ENCODE data around the gene RFLNA. TPM values are rescaled to one million over a fixed set of nuclear protein-coding genes. Genes with fewer than 3 reads are reported as not detected.

The RFLNA gene
- polyA plus RNA-seq, 1 donor from 2014 or later: 9.6 TPM

DNA sequence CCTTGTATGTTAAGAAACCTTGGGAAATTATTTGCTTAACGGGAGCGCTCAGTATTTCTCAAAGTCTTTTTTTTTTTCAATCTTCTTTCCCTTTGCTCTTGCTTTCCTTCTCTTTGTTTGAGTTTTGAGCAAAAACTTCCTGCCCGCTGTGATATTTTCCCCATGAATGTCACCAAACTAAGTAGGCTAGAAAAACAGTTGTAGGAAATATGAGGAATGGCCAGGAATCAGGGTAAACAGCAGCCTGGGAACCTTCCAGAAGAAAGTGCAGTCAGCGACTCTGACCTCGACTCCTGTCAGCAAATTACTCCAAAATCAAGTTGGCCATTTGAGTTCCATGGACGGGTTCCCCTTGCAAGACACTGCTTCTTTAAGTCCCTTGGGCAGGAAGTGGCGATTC lies 11.6 kb upstream of the RFLNA start:
- no peak overlapping the region for H2AFZ ChIP-seq (ENCODE audit: low read depth, low read length)
- H3K27ac ChIP-seq (ENCODE audit: low read length): no peak overlapping the region
- H4K20me1 ChIP-seq (ENCODE audit: insufficient read depth): no peaks in the 10 kb centered on the region
- H3K9ac ChIP-seq (ENCODE audit: low read length): no peak overlapping the region
- H3K9me2 ChIP-seq (ENCODE audit: insufficient read depth, low read length): no peaks in the 10 kb centered on the region
- H3K27me3 ChIP-seq (ENCODE audit: insufficient read depth, low read depth, low read length): no peaks in the 10 kb centered on the region
- H3K36me3 ChIP-seq (ENCODE audit: insufficient read depth, low read length): no peaks in the 10 kb centered on the region
- H3K4me3 ChIP-seq (ENCODE audit: low read length): no peak overlapping the region
- H3K79me2 ChIP-seq (replicated peaks; ENCODE audit: insufficient read depth, low read length): no peaks in the 10 kb centered on the region
- peaks cover 13% of the 10 kb centered on the region for H3K9me3 ChIP-seq (ENCODE audit: low read length)
- no peak overlapping the region for H3K4me2 ChIP-seq (ENCODE audit: low read length)
- TF ChIP-seq EP300 (conservative IDR thresholded peaks at IDR 0.05; ENCODE audit: poor library complexity, severe bottlenecking) (no peak), SMC3 (conservative IDR thresholded peaks at IDR 0.05; ENCODE audit: poor library complexity) (no peak), TAF1 (IDR thresholded peaks at IDR 0.05; ENCODE audit: low read depth) (no peak), RAD21 (conservative IDR thresholded peaks at IDR 0.05) (no peak), EZH2 (IDR thresholded peaks at IDR 0.05; ENCODE audit: borderline replicate concordance, insufficient read depth, low read length, poor library complexity, severe bottlenecking) (no peak)
- TF ChIP-seq, protein P1, sequence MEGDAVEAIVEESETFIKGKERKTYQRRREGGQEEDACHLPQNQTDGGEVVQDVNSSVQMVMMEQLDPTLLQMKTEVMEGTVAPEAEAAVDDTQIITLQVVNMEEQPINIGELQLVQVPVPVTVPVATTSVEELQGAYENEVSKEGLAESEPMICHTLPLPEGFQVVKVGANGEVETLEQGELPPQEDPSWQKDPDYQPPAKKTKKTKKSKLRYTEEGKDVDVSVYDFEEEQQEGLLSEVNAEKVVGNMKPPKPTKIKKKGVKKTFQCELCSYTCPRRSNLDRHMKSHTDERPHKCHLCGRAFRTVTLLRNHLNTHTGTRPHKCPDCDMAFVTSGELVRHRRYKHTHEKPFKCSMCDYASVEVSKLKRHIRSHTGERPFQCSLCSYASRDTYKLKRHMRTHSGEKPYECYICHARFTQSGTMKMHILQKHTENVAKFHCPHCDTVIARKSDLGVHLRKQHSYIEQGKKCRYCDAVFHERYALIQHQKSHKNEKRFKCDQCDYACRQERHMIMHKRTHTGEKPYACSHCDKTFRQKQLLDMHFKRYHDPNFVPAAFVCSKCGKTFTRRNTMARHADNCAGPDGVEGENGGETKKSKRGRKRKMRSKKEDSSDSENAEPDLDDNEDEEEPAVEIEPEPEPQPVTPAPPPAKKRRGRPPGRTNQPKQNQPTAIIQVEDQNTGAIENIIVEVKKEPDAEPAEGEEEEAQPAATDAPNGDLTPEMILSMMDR (IDR thresholded peaks at IDR 0.05; ENCODE audit: poor library complexity, severe bottlenecking): no peak
- TF ChIP-seq, protein P2, sequence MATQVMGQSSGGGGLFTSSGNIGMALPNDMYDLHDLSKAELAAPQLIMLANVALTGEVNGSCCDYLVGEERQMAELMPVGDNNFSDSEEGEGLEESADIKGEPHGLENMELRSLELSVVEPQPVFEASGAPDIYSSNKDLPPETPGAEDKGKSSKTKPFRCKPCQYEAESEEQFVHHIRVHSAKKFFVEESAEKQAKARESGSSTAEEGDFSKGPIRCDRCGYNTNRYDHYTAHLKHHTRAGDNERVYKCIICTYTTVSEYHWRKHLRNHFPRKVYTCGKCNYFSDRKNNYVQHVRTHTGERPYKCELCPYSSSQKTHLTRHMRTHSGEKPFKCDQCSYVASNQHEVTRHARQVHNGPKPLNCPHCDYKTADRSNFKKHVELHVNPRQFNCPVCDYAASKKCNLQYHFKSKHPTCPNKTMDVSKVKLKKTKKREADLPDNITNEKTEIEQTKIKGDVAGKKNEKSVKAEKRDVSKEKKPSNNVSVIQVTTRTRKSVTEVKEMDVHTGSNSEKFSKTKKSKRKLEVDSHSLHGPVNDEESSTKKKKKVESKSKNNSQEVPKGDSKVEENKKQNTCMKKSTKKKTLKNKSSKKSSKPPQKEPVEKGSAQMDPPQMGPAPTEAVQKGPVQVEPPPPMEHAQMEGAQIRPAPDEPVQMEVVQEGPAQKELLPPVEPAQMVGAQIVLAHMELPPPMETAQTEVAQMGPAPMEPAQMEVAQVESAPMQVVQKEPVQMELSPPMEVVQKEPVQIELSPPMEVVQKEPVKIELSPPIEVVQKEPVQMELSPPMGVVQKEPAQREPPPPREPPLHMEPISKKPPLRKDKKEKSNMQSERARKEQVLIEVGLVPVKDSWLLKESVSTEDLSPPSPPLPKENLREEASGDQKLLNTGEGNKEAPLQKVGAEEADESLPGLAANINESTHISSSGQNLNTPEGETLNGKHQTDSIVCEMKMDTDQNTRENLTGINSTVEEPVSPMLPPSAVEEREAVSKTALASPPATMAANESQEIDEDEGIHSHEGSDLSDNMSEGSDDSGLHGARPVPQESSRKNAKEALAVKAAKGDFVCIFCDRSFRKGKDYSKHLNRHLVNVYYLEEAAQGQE (IDR thresholded peaks at IDR 0.05; ENCODE audit: borderline replicate concordance): no peak
- H3F3A ChIP-seq (ENCODE audit: insufficient read depth, low read length, poor library complexity, severe bottlenecking): no peaks in the 10 kb centered on the region

DNA sequence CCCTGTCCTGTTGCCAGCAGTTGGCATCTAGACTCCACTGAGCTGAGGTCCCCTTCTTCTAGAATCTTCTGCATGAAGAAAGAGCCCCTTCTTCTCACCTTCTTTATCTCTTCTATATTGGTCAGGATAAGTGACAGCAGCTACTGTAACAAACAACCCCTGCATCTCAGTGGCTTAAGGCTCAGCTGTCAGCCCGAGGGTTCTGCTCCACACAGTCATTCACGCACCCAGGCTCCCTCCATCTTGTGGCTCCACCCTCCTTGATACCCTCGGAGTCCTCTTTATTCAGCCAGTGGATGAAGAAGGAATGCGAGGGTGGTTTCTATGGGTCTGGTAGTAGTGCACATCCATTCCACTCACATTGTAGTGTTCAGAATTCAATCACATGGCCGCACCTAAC lies 10.5 kb upstream of the RFLNA start:
- Histone ChIP-seq H3K79me2 (replicated peaks; ENCODE audit: insufficient read depth, low read length) (no peaks in the 10 kb centered on the region), H3K27me3 (ENCODE audit: insufficient read depth, low read depth, low read length) (no peaks in the 10 kb centered on the region), H3K9me3 (ENCODE audit: low read length) (peaks cover 13% of the 10 kb centered on the region), H3K4me2 (ENCODE audit: low read length) (no peak overlapping the region), H3K4me3 (ENCODE audit: low read length) (no peak overlapping the region), H4K20me1 (ENCODE audit: insufficient read depth) (no peaks in the 10 kb centered on the region), H3K9me2 (ENCODE audit: insufficient read depth, low read length) (no peaks in the 10 kb centered on the region), H3F3A (ENCODE audit: insufficient read depth, low read length, poor library complexity, severe bottlenecking) (no peaks in the 10 kb centered on the region), H3K27ac (ENCODE audit: low read length) (no peak overlapping the region), H2AFZ (ENCODE audit: low read depth, low read length) (no peak overlapping the region), H3K36me3 (ENCODE audit: insufficient read depth, low read length) (no peaks in the 10 kb centered on the region), H3K9ac (ENCODE audit: low read length) (no peak overlapping the region)
- TF ChIP-seq MXI1 (conservative IDR thresholded peaks at IDR 0.05; ENCODE audit: poor library complexity, severe bottlenecking) (no peak), EP300 (conservative IDR thresholded peaks at IDR 0.05; ENCODE audit: poor library complexity, severe bottlenecking) (no peak), EZH2 (IDR thresholded peaks at IDR 0.05; ENCODE audit: borderline replicate concordance, insufficient read depth, low read length, poor library complexity, severe bottlenecking) (no peak), RAD21 (conservative IDR thresholded peaks at IDR 0.05) (no peak)
- TF ChIP-seq, protein P2 (IDR thresholded peaks at IDR 0.05; ENCODE audit: borderline replicate concordance): no peak
- TF ChIP-seq, protein P1 (IDR thresholded peaks at IDR 0.05; ENCODE audit: poor library complexity, severe bottlenecking): no peak
